Measurements from ENCODE around the gene PACS2.
"Not testable (repeated sequence)": the region's sequence is repeated elsewhere in the genome, so short reads cannot be mapped to it uniquely, and the experiment has no call there.

The PACS2 gene

GRCh38 chr14:105333613-105334364 is 19.2 kb downstream of the PACS2 start:
- peaks cover 13% of the 10 kb centered on the region for H3K79me2 ChIP-seq (ENCODE audit: control insufficient read depth, insufficient read depth, low read length, unreplicated experiment)
- no peak overlapping the region for H2AFZ ChIP-seq (ENCODE audit: low read length, unreplicated experiment)
- H3K4me3 ChIP-seq (ENCODE audit: low read depth, low read length): no peak overlapping the region
- H3K4me1 ChIP-seq (ENCODE audit: control insufficient read depth, insufficient read depth, low read length, unreplicated experiment): peaks cover 12% of the 10 kb centered on the region
- H3K27me3 ChIP-seq (ENCODE audit: insufficient read depth, low read length): no peaks in the 10 kb centered on the region
- no peaks in the 10 kb centered on the region for H3K36me3 ChIP-seq (ENCODE audit: insufficient read depth, low read length)
- no peak overlapping the region for H3K27ac ChIP-seq (ENCODE audit: low read depth, low read length)

- Histone ChIP-seq H3K79me2 (ENCODE audit: control insufficient read depth, insufficient read depth, low read length, unreplicated experiment) (peaks cover 10% of the 10 kb centered on the region), H3K27me3 (ENCODE audit: insufficient read depth, low read length) (no peaks in the 10 kb centered on the region), H3K4me1 (ENCODE audit: control insufficient read depth, insufficient read depth, low read length, unreplicated experiment) (peaks cover 12% of the 10 kb centered on the region), H3K27ac (ENCODE audit: low read depth, low read length) (no peak overlapping the region), H2AFZ (ENCODE audit: low read length, unreplicated experiment) (no peak overlapping the region), H3K36me3 (ENCODE audit: insufficient read depth, low read length) (no peaks in the 10 kb centered on the region), H3K4me3 (ENCODE audit: low read depth, low read length) (no peak overlapping the region)
Measured at GRCh38 chr14:105334383-105335230, 20.1 kb downstream of the PACS2 start.

- H3K79me2 ChIP-seq (ENCODE audit: control insufficient read depth, insufficient read depth, low read length, unreplicated experiment): not testable (repeated sequence)
Measured at GRCh38 chr14:105335231-105335542, 20.6 kb downstream of the PACS2 start.

DNA sequence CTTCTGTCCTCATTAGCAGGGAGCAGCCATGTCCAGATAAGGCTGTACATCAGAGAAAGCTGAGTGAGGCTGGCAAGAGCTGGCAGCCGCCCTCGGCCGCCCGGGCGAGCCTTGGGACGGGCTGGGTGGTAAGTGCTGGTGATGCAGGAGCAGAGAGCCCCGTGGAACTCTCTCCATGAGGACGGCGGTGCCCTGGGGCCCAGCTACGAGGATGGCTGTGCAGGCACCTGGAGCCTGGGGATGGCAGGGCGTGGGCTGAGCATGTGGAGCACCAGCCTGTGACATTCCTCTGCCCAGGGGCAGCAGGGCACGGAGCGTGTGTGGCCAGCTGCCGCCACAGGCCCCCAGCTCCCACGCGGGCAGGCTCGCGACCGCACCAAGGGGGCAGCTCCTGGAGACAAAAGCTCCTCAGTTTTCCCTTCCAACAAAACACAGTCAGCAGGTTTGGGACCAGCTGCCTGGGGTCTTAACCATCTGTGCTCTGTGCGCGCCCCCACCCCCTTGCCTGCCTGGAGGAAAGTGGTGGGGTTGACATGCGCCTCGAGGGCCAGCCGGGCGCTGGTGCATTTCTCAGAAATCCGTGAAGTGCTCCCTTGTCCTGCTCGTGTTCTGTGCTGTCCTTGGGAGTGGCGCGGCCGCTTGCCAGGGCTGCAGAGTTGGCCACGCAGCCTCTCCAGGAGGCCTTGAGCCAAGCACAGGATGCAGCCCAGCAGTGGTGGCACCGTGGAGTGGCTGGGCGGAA is 21.4 kb downstream of the PACS2 start:
- H3K27me3 ChIP-seq (ENCODE audit: insufficient read depth, low read length): no peaks in the 10 kb centered on the region
- no peak overlapping the region for H3K4me3 ChIP-seq (ENCODE audit: low read depth, low read length)
- peaks cover 4% of the 10 kb centered on the region for H3K4me1 ChIP-seq (ENCODE audit: control insufficient read depth, insufficient read depth, low read length, unreplicated experiment)
- H3K79me2 ChIP-seq (ENCODE audit: control insufficient read depth, insufficient read depth, low read length, unreplicated experiment): peaks cover 10% of the 10 kb centered on the region
- H3K27ac ChIP-seq (ENCODE audit: low read depth, low read length): no peak overlapping the region
- no peaks in the 10 kb centered on the region for H3K36me3 ChIP-seq (ENCODE audit: insufficient read depth, low read length)
- no peak overlapping the region for H2AFZ ChIP-seq (ENCODE audit: low read length, unreplicated experiment)

More at GRCh38 chr14:105335231-105335542, 20.6 kb downstream of the PACS2 start:
- not testable (repeated sequence) for H3K36me3 ChIP-seq (ENCODE audit: insufficient read depth, low read length); H2AFZ ChIP-seq (ENCODE audit: low read length, unreplicated experiment); H3K4me3 ChIP-seq (ENCODE audit: low read depth, low read length); H3K27me3 ChIP-seq (ENCODE audit: insufficient read depth, low read length); H3K27ac ChIP-seq (ENCODE audit: low read depth, low read length)
- H3K4me1 ChIP-seq (ENCODE audit: control insufficient read depth, insufficient read depth, low read length, unreplicated experiment): peaks cover 11% of the 10 kb centered on the region

- Histone ChIP-seq H3K27ac (ENCODE audit: low read depth, low read length) (no peak overlapping the region), H3K27me3 (ENCODE audit: insufficient read depth, low read length) (no peaks in the 10 kb centered on the region), H2AFZ (ENCODE audit: low read length, unreplicated experiment) (no peak overlapping the region), H3K79me2 (ENCODE audit: control insufficient read depth, insufficient read depth, low read length, unreplicated experiment) (peaks cover 10% of the 10 kb centered on the region), H3K4me3 (ENCODE audit: low read depth, low read length) (no peak overlapping the region), H3K36me3 (ENCODE audit: insufficient read depth, low read length) (no peaks in the 10 kb centered on the region), H3K4me1 (ENCODE audit: control insufficient read depth, insufficient read depth, low read length, unreplicated experiment) (no peaks in the 10 kb centered on the region)
Measured at GRCh38 chr14:105336477-105337287, 22.1 kb downstream of the PACS2 start.

DNA sequence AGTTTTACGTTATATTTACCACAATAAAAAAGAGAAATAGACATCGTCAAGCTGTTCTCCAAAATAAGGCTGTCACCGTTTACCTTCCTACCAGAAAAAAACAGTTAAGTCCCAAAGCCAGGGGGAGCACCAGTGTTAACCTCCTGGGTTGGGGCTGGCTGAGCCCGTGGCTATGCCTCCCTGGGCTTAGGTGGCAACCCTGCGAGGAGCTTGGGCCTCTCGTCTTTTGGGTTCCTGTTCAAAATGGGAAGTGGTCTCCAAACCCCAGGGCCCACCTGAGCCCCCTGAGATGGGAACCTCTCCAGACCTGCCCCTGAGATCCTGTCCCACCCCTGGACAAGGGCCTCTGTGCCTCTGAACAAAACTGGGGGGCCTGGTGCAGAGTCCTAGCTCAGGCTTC is 22.9 kb downstream of the PACS2 start:
- Histone ChIP-seq H3K4me1 (ENCODE audit: control insufficient read depth, insufficient read depth, low read length, unreplicated experiment) (no peaks in the 10 kb centered on the region), H3K36me3 (ENCODE audit: insufficient read depth, low read length) (no peaks in the 10 kb centered on the region), H3K27me3 (ENCODE audit: insufficient read depth, low read length) (no peaks in the 10 kb centered on the region), H3K4me3 (ENCODE audit: low read depth, low read length) (no peak overlapping the region), H3K27ac (ENCODE audit: low read depth, low read length) (no peak overlapping the region), H3K79me2 (ENCODE audit: control insufficient read depth, insufficient read depth, low read length, unreplicated experiment) (peaks cover 5% of the 10 kb centered on the region), H2AFZ (ENCODE audit: low read length, unreplicated experiment) (no peak overlapping the region)

DNA sequence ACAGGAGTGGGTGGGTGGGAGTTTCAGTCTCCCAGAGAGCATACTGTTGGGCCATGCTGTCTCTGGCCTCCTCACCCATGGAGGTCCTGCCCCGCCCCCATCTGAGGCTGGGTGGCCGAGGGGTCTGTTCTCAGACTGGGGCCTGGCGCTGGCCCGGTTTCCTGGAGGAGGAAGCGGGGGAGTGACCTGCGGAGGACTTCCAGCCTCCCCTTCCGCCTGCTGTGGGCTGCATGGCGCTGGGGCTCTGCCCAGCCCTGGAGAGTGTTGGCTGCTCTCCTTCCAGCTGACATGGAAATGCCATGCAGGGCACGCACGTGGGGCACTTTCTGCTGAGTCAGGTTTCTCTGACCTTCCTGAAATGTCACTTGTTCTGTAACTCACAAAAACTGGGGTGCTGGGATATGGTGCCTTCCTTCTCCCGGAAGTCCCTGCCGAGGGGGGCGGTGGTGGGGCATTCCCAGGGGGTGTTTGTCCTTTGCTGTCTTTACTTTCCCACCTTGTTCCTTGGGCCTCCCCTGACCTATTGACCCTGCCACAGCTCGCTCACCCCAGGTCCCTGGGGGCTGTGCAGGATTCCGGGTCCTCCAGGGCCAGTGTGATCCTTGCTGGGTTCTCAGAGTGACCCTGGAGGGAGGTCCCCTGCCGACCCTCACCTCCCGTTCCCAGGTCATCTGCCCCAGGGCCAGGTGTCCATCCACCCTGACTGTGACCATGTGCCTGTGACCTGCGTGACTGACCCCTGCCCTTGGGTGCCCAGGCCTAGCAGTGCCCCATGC is 23.6 kb downstream of the PACS2 start:
- Histone ChIP-seq H3K27me3 (ENCODE audit: insufficient read depth, low read length) (no peaks in the 10 kb centered on the region), H3K27ac (ENCODE audit: low read depth, low read length) (no peak overlapping the region), H3K4me1 (ENCODE audit: control insufficient read depth, insufficient read depth, low read length, unreplicated experiment) (no peaks in the 10 kb centered on the region), H2AFZ (ENCODE audit: low read length, unreplicated experiment) (no peak overlapping the region), H3K4me3 (ENCODE audit: low read depth, low read length) (no peak overlapping the region), H3K79me2 (ENCODE audit: control insufficient read depth, insufficient read depth, low read length, unreplicated experiment) (peaks cover 3% of the 10 kb centered on the region), H3K36me3 (ENCODE audit: insufficient read depth, low read length) (no peaks in the 10 kb centered on the region)

DNA sequence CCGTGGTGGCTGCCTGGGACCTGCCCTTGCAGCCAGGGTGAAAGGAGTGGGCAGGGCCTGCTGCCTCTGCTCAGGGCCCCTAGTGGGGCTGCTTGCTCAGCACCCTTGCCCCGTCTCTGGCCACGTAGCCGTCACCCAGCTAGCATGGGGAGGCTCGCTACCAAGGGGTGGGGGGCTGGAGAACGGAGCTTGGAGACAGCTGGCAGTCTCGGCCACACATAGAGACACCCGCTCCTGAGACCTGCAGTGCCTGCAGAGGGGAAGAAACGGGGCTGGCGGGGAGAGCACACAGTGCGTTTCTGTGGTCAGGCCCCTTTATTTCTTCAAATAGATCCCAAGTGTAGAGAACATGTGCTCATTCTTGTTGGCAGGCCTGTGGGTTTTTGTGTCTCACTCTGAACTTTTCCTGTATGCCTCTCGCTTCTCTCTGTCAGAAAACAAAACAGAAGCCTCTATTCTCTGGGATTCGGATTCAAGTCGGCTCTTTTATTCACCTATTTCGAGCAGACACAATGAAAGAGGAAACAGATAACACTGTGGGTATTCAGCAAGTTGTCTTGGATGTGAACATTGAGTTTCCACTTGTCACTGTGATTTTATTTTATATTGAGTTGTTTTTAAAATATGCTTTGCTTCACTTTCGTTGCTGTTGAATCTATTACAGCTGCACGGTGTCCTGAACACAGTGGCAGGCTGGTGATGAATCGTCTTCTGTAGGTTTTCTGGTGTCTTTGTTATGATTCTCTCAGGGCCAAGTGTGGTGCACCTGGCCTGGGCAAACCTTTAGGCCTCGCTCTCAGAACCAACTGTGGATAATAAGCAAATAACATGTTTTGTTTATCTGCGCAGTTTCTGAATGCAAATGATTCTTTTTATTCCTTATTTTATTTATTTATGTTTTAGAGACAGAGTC is 26.5 kb downstream of the PACS2 start:
- no peak overlapping the region for H3K4me3 ChIP-seq (ENCODE audit: low read depth, low read length)
- no peaks in the 10 kb centered on the region for H3K4me1 ChIP-seq (ENCODE audit: control insufficient read depth, insufficient read depth, low read length, unreplicated experiment)
- no peak overlapping the region for H2AFZ ChIP-seq (ENCODE audit: low read length, unreplicated experiment)
- no peak overlapping the region for H3K27ac ChIP-seq (ENCODE audit: low read depth, low read length)
- H3K27me3 ChIP-seq (ENCODE audit: insufficient read depth, low read length): no peaks in the 10 kb centered on the region
- peaks cover 2% of the 10 kb centered on the region for H3K79me2 ChIP-seq (ENCODE audit: control insufficient read depth, insufficient read depth, low read length, unreplicated experiment)
- no peaks in the 10 kb centered on the region for H3K36me3 ChIP-seq (ENCODE audit: insufficient read depth, low read length)

GRCh38 chr14:105343194-105343593 is 28.6 kb downstream of the PACS2 start:
- Histone ChIP-seq H3K79me2 (ENCODE audit: control insufficient read depth, insufficient read depth, low read length, unreplicated experiment) (peaks cover 2% of the 10 kb centered on the region), H2AFZ (ENCODE audit: low read length, unreplicated experiment) (no peak overlapping the region), H3K27ac (ENCODE audit: low read depth, low read length) (no peak overlapping the region), H3K36me3 (ENCODE audit: insufficient read depth, low read length) (no peaks in the 10 kb centered on the region), H3K4me3 (ENCODE audit: low read depth, low read length) (no peak overlapping the region), H3K27me3 (ENCODE audit: insufficient read depth, low read length) (no peaks in the 10 kb centered on the region), H3K4me1 (ENCODE audit: control insufficient read depth, insufficient read depth, low read length, unreplicated experiment) (no peaks in the 10 kb centered on the region)
